ENCODE results near the gene HCN2. TPM values are rescaled to one million over a fixed set of nuclear protein-coding genes. Genes with fewer than 3 reads are reported as not detected.

Gene HCN2
- polyA plus RNA-seq, 1 of the 3 experiments (the other 2 are of a cell fraction), result 5.6 TPM

DNA sequence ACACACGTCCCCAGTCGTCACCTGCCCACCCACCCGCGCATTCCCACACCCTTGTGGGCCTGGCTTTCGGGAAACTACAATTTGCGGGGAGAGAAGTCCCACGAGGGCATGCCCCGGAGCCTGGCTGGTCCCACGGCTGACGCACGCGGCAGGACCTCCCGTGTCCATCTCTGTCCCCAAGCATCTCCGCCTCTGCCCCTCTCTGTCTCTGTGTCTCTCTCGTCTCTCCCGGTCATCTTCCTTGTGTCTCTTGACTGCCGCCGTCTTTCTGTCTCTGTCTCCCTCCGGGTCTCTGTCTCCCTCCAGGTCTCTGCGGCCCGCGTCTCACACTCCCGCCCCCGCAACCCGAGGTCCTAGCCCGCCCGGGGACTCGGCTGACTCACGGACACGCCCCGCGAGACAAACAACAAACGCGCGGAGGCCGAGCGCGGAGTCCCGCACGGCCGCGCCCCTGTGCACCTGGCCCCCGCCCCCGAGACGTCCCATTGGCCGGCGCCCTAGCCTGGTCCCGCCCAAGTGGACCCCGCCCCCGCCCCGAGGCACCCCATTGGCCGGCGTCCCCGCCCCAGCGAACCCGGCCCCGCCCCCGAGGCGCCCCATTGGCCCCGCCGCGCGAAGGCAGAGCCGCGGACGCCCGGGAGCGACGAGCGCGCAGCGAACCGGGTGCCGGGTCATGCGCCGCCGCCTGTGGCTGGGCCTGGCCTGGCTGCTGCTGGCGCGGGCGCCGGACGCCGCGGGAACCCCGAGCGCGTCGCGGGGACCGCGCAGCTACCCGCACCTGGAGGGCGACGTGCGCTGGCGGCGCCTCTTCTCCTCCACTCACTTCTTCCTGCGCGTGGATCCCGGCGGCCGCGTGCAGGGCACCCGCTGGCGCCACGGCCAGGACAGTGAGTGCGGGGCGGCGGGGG, 49.8 kb downstream of the HCN2 start, which contains the start of gene FGF22:
FGF22 (plus strand) TSS at position 627 of the 908 bp plus-strand sequence; CDS start at position 674, 47 bp downstream.
- peak within 1 kb of the TSS; percentile 53 to 82 for H3K4me3 ChIP-seq (ENCODE audit: low read depth in 2 of 2, low read length in 1 of 2)
- H3K4me1 ChIP-seq (ENCODE audit: control insufficient read depth in 1 of 2, insufficient read depth in 2 of 2, low read depth in 1 of 2, low read length in 1 of 2), result peaks cover 0 to 8% of the 10 kb centered on the region in 2 experiments; a peak in 2 of 4 replicates
- H3F3A ChIP-seq (replicated peaks; ENCODE audit: insufficient read depth), result no peaks in the 10 kb centered on the region
- peak; percentile 100 for DNase-seq
- WGBS (ENCODE audit: low lambda C conversion rate), result 4% methylated on average over 46 of the region's 109 CpGs
- peak within 1 kb of the TSS; percentile 78; the same call in 1 of the 2 replicates for H2AFZ ChIP-seq (ENCODE audit: low read depth)
- H4K20me1 ChIP-seq (ENCODE audit: insufficient read depth), result no peaks in the 10 kb centered on the region
- H3K4me2 ChIP-seq, result peak within 1 kb of the TSS; percentile 91
- no peaks in the 10 kb centered on the region for H3K27me3 ChIP-seq (ENCODE audit: insufficient read depth)
- H3K27ac ChIP-seq (ENCODE audit: low read depth in 2 of 2, low read length in 1 of 2), result no peak within 1 kb of the TSS
- CTCF ChIA-PET, result no interaction called here
- H3K36me3 ChIP-seq (replicated peaks in 1 of 2; ENCODE audit: control insufficient read depth in 1 of 2, insufficient read depth in 2 of 2, low read length in 1 of 2), result peaks cover 0 to 5% of the 10 kb centered on the region in 2 experiments
- POLR2A ChIA-PET, result no interaction called here
- TF ChIP-seq EZH2phosphoT487 (IDR thresholded peaks at IDR 0.05; ENCODE audit: borderline replicate concordance, low read depth), result no peak
- TF ChIP-seq MXI1 (IDR thresholded peaks at IDR 0.05; ENCODE audit: low read depth, low read length), result peak; percentile 54; the same call in 1 of the 2 replicates
- TF ChIP-seq, protein P1, sequence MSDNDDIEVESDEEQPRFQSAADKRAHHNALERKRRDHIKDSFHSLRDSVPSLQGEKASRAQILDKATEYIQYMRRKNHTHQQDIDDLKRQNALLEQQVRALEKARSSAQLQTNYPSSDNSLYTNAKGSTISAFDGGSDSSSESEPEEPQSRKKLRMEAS (IDR thresholded peaks at IDR 0.05; ENCODE audit: low read depth), result peak; percentile 24; the same call in 1 of the 2 replicates
- TF ChIP-seq NRF1 (IDR thresholded peaks at IDR 0.05; ENCODE audit: low read depth, low read length), result peak; percentile 46
- H3K79me2 ChIP-seq (ENCODE audit: insufficient read depth), result no peaks in the 10 kb centered on the region
- no peaks in the 10 kb centered on the region for H3K9me2 ChIP-seq
- peak within 1 kb of the TSS; percentile 52 for H3K9ac ChIP-seq
- no peaks in the 10 kb centered on the region for H3K9me3 ChIP-seq

DNA sequence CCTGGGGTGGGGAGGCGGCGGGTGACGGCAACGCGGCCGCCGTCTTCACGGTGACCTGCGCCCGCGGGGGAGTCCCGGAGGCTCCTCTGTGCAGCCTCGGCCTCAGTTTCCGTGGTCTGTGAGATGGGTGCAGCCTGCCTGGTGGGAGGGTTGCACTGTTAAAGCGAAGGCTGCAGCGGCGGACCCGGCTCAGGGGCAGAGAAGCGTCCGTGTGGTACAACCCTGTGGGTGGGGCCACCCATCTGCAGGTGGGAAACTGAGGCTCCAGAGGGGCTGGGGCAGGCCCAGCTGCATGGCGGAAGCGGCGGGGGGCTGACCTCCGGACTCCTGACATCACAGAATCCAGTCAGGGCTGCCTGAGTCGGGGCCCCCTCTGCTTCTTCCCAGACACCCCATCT, 50.5 kb downstream of the HCN2 start:
- H2AFZ ChIP-seq (ENCODE audit: low read depth), result no peak overlapping the region
- POLR2A ChIA-PET, result no interaction called here
- TF ChIP-seq RAD21 (IDR thresholded peaks at IDR 0.05; ENCODE audit: low read length), result no peak
- TF ChIP-seq, protein P2, sequence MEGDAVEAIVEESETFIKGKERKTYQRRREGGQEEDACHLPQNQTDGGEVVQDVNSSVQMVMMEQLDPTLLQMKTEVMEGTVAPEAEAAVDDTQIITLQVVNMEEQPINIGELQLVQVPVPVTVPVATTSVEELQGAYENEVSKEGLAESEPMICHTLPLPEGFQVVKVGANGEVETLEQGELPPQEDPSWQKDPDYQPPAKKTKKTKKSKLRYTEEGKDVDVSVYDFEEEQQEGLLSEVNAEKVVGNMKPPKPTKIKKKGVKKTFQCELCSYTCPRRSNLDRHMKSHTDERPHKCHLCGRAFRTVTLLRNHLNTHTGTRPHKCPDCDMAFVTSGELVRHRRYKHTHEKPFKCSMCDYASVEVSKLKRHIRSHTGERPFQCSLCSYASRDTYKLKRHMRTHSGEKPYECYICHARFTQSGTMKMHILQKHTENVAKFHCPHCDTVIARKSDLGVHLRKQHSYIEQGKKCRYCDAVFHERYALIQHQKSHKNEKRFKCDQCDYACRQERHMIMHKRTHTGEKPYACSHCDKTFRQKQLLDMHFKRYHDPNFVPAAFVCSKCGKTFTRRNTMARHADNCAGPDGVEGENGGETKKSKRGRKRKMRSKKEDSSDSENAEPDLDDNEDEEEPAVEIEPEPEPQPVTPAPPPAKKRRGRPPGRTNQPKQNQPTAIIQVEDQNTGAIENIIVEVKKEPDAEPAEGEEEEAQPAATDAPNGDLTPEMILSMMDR (IDR thresholded peaks at IDR 0.05), result no peak
- TF ChIP-seq, protein P3, sequence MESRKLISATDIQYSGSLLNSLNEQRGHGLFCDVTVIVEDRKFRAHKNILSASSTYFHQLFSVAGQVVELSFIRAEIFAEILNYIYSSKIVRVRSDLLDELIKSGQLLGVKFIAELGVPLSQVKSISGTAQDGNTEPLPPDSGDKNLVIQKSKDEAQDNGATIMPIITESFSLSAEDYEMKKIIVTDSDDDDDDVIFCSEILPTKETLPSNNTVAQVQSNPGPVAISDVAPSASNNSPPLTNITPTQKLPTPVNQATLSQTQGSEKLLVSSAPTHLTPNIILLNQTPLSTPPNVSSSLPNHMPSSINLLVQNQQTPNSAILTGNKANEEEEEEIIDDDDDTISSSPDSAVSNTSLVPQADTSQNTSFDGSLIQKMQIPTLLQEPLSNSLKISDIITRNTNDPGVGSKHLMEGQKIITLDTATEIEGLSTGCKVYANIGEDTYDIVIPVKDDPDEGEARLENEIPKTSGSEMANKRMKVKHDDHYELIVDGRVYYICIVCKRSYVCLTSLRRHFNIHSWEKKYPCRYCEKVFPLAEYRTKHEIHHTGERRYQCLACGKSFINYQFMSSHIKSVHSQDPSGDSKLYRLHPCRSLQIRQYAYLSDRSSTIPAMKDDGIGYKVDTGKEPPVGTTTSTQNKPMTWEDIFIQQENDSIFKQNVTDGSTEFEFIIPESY (IDR thresholded peaks at IDR 0.05; ENCODE audit: borderline replicate concordance, low read depth), result no peak
- no peak for TF ChIP-seq JUND (IDR thresholded peaks at IDR 0.05)
- no peak for TF ChIP-seq SMC3 (IDR thresholded peaks at IDR 0.05; ENCODE audit: low read depth, low read length)
- TF ChIP-seq, protein P4, sequence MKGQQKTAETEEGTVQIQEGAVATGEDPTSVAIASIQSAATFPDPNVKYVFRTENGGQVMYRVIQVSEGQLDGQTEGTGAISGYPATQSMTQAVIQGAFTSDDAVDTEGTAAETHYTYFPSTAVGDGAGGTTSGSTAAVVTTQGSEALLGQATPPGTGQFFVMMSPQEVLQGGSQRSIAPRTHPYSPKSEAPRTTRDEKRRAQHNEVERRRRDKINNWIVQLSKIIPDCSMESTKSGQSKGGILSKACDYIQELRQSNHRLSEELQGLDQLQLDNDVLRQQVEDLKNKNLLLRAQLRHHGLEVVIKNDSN (IDR thresholded peaks at IDR 0.05; ENCODE audit: borderline replicate concordance, low read depth), result no peak
- TF ChIP-seq GATA2 (CRISPR knock-in tag; IDR thresholded peaks at IDR 0.05), result no peak
- TF ChIP-seq FOXJ3 (CRISPR knock-in tag; IDR thresholded peaks at IDR 0.05), result no peak
- H3K9me2 ChIP-seq, result no peaks in the 10 kb centered on the region
- H3F3A ChIP-seq (replicated peaks; ENCODE audit: insufficient read depth), result no peaks in the 10 kb centered on the region
- peaks cover 0 to 10% of the 10 kb centered on the region in 2 experiments for H3K36me3 ChIP-seq (replicated peaks in 1 of 2; ENCODE audit: control insufficient read depth in 1 of 2, insufficient read depth in 2 of 2, low read length in 1 of 2)
- H4K20me1 ChIP-seq (ENCODE audit: insufficient read depth), result no peaks in the 10 kb centered on the region
- H3K4me2 ChIP-seq, result peak overlapping the region; percentile 84
- peaks cover 0 to 8% of the 10 kb centered on the region in 2 experiments; a peak in 1 of 4 replicates for H3K4me1 ChIP-seq (ENCODE audit: control insufficient read depth in 1 of 2, insufficient read depth in 2 of 2, low read depth in 1 of 2, low read length in 1 of 2)
- CTCF ChIA-PET, result no interaction called here
- no peaks in the 10 kb centered on the region for H3K79me2 ChIP-seq (ENCODE audit: insufficient read depth)
- no peaks in the 10 kb centered on the region for H3K9me3 ChIP-seq
- no peak for DNase-seq
- H3K27me3 ChIP-seq (ENCODE audit: insufficient read depth), result no peaks in the 10 kb centered on the region
- H3K4me3 ChIP-seq (ENCODE audit: low read depth in 2 of 2, low read length in 1 of 2), result peak overlapping the region; percentile 44 to 46; a peak in 3 of 4 replicates
- H3K9ac ChIP-seq, result no peak overlapping the region
- H3K27ac ChIP-seq (ENCODE audit: low read depth in 2 of 2, low read length in 1 of 2), result no peak overlapping the region
- WGBS (ENCODE audit: low lambda C conversion rate), result 19% methylated on average over 16 of the region's 25 CpGs
